Measurements from ENCODE around the gene LARP1B. TPM values are rescaled to one million over a fixed set of nuclear protein-coding genes. Genes with fewer than 3 reads are reported as not detected.
"Not testable (repeated sequence)": the region's sequence is repeated elsewhere in the genome, so short reads cannot be mapped to it uniquely, and the experiment has no call there.

The LARP1B gene
- total RNA-seq, 1 donor from 2014 or later: 27.9 TPM

- peak; percentile 21 for DNase-seq (ENCODE audit: low spot score)
- H3K4me3 ChIP-seq: no peak overlapping the region
- Mint-ChIP-seq H3K4me3 (no peak overlapping the region), H3K9me3 (peaks cover 8% of the 10 kb centered on the region), H3K4me1 (peaks cover 3% of the 10 kb centered on the region), H3K27ac (no peak overlapping the region), H3K36me3 (peaks cover 6% of the 10 kb centered on the region), H3K27me3 (ENCODE audit: insufficient read depth, low read depth) (peaks cover 2% of the 10 kb centered on the region)
- H3K9ac ChIP-seq: no peak overlapping the region
- no peak overlapping the region for H3K4me2 ChIP-seq
- no peaks in the 10 kb centered on the region for H4K20me1 ChIP-seq (ENCODE audit: low read depth)
- no peaks in the 10 kb centered on the region for H3K36me3 ChIP-seq
- no peak for TF ChIP-seq EZH2phosphoT487 (IDR thresholded peaks at IDR 0.05)
- TF ChIP-seq, protein P1, sequence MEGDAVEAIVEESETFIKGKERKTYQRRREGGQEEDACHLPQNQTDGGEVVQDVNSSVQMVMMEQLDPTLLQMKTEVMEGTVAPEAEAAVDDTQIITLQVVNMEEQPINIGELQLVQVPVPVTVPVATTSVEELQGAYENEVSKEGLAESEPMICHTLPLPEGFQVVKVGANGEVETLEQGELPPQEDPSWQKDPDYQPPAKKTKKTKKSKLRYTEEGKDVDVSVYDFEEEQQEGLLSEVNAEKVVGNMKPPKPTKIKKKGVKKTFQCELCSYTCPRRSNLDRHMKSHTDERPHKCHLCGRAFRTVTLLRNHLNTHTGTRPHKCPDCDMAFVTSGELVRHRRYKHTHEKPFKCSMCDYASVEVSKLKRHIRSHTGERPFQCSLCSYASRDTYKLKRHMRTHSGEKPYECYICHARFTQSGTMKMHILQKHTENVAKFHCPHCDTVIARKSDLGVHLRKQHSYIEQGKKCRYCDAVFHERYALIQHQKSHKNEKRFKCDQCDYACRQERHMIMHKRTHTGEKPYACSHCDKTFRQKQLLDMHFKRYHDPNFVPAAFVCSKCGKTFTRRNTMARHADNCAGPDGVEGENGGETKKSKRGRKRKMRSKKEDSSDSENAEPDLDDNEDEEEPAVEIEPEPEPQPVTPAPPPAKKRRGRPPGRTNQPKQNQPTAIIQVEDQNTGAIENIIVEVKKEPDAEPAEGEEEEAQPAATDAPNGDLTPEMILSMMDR (IDR thresholded peaks at IDR 0.05): peak; percentile 42
- H2AFZ ChIP-seq (replicated peaks): no peak overlapping the region
- H3K79me2 ChIP-seq (ENCODE audit: low read depth): peaks cover 88% of the 10 kb centered on the region
- no peaks in the 10 kb centered on the region for H3K4me1 ChIP-seq
- H3K27me3 ChIP-seq: no peaks in the 10 kb centered on the region
- no peak overlapping the region for H3K27ac ChIP-seq
- no peaks in the 10 kb centered on the region for H3K9me3 ChIP-seq (ENCODE audit: low read depth)
- no peaks in the 10 kb centered on the region for H3F3A ChIP-seq (ENCODE audit: low read depth)
Observed at GRCh38 chr4:128068918-128069317, 7.8 kb downstream of the LARP1B start.

GRCh38 chr4:128076464-128076863, 15.4 kb downstream of the LARP1B start:
- DNase-seq (ENCODE audit: low spot score): no peak
- H3K4me3 ChIP-seq: no peak overlapping the region
- H3K79me2 ChIP-seq (ENCODE audit: low read depth): peaks cover 16% of the 10 kb centered on the region
- H3K36me3 ChIP-seq: no peaks in the 10 kb centered on the region
- no peak overlapping the region for H3K27ac ChIP-seq
- no peaks in the 10 kb centered on the region for H3K27me3 ChIP-seq
- no peak overlapping the region for H2AFZ ChIP-seq (replicated peaks)
- Mint-ChIP-seq H3K27ac (no peak overlapping the region), H3K4me3 (no peak overlapping the region), H3K36me3 (peaks cover 15% of the 10 kb centered on the region), H3K27me3 (ENCODE audit: insufficient read depth, low read depth) (peaks cover 2% of the 10 kb centered on the region), H3K4me1 (no peaks in the 10 kb centered on the region), H3K9me3 (no peaks in the 10 kb centered on the region)
- no peak overlapping the region for H3K9ac ChIP-seq
- no peaks in the 10 kb centered on the region for H3F3A ChIP-seq (ENCODE audit: low read depth)
- no peaks in the 10 kb centered on the region for H3K9me3 ChIP-seq (ENCODE audit: low read depth)
- TF ChIP-seq EZH2 (IDR thresholded peaks at IDR 0.05): no peak
- TF ChIP-seq, protein P1 (IDR thresholded peaks at IDR 0.05): no peak
- no peak for TF ChIP-seq EZH2phosphoT487 (IDR thresholded peaks at IDR 0.05)
- H3K4me1 ChIP-seq: no peaks in the 10 kb centered on the region
- no peaks in the 10 kb centered on the region for H4K20me1 ChIP-seq (ENCODE audit: low read depth)
- no peak overlapping the region for H3K4me2 ChIP-seq

DNA sequence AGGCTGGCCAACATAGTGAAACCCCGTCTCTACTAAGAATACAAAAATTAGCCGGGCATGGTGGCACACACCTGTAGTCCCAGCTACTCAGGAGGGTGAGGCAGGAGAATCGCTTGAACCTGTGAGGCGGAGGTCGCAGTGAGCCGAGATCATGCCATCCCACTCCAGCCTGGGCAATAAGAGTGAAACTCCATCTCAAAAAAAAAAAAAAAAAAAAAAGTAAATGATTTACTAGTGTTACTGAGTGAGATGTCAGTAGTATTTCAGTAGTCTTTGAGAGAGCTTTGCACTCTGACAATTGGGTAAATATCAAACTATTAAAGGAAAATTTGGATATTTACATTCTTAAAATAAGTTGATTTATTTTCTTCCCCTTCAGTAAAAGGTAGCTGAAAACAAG, 34.2 kb downstream of the LARP1B start:
- not testable (repeated sequence) for H3K9me3 Mint-ChIP-seq

GRCh38 chr4:128107766-128108165, 46.7 kb downstream of the LARP1B start:
- H3K4me3 Mint-ChIP-seq: no peak overlapping the region

More for the DNA sequence above, 34.2 kb downstream of the LARP1B start:
- H3K36me3 ChIP-seq; H3K4me3 Mint-ChIP-seq; H4K20me1 ChIP-seq (ENCODE audit: low read depth); H2AFZ ChIP-seq (replicated peaks); H3K4me1 Mint-ChIP-seq; H3K4me1 ChIP-seq; H3K9me3 ChIP-seq (ENCODE audit: low read depth); H3K79me2 ChIP-seq (ENCODE audit: low read depth); H3K27me3 ChIP-seq; H3K4me2 ChIP-seq; H3K27ac Mint-ChIP-seq; H3K27me3 Mint-ChIP-seq (ENCODE audit: insufficient read depth, low read depth); H3K9ac ChIP-seq; H3F3A ChIP-seq (ENCODE audit: low read depth); H3K4me3 ChIP-seq; H3K27ac ChIP-seq; DNase-seq (ENCODE audit: low spot score): not testable (repeated sequence)
- peaks cover 33% of the 10 kb centered on the region for H3K36me3 Mint-ChIP-seq

More at GRCh38 chr4:128107766-128108165, 46.7 kb downstream of the LARP1B start:
- Histone ChIP-seq H3K27ac (no peak overlapping the region), H4K20me1 (ENCODE audit: low read depth) (no peaks in the 10 kb centered on the region), H3K4me1 (no peaks in the 10 kb centered on the region), H3K27me3 (no peaks in the 10 kb centered on the region), H3F3A (ENCODE audit: low read depth) (no peaks in the 10 kb centered on the region), H3K9ac (no peak overlapping the region), H3K4me2 (no peak overlapping the region), H2AFZ (replicated peaks) (no peak overlapping the region), H3K36me3 (peaks cover 8% of the 10 kb centered on the region), H3K4me3 (no peak overlapping the region), H3K79me2 (ENCODE audit: low read depth) (no peaks in the 10 kb centered on the region), H3K9me3 (ENCODE audit: low read depth) (no peaks in the 10 kb centered on the region)
- TF ChIP-seq, protein P1 (IDR thresholded peaks at IDR 0.05): no peak
- TF ChIP-seq EZH2phosphoT487 (IDR thresholded peaks at IDR 0.05): no peak
- TF ChIP-seq EZH2 (IDR thresholded peaks at IDR 0.05): no peak
- no peaks in the 10 kb centered on the region for H3K9me3 Mint-ChIP-seq
- H3K4me1 Mint-ChIP-seq: no peaks in the 10 kb centered on the region
- no peaks in the 10 kb centered on the region for H3K27me3 Mint-ChIP-seq (ENCODE audit: insufficient read depth, low read depth)
- H3K36me3 Mint-ChIP-seq: peaks cover 5% of the 10 kb centered on the region
- DNase-seq (ENCODE audit: low spot score): no peak
- no peak overlapping the region for H3K27ac Mint-ChIP-seq

Measured in neural progenitor cell (in vitro differentiated cells).